Endometrial microvascular endothelial cells (primary cell): ENCODE data around the gene BIRC6. TPM values are rescaled to one million over a fixed set of nuclear protein-coding genes. Genes with fewer than 3 reads are reported as not detected.
"Not testable (repeated sequence)": the region's sequence is repeated elsewhere in the genome, so short reads cannot be mapped to it uniquely, and the experiment has no call there.

Source experiments
- in situ Hi-C: cut with HindIII; loops from 2 replicates; pipeline ENCODE4 v1.10.0; 2017; ENCODE audit warnings: low sequenced_read_pairs, low pct_unique_long_range_greater_than_20kb; ENCODE audit errors: inconsistent ontology term
- total RNA-seq: library from RNA; depleted of rRNA; stranded (reverse); fragments of >200 nt; gene quantifications from one replicate; pipeline ENCODE4 v1.2.3, GENCODE V29; 2015; ENCODE audit errors: inconsistent ontology term

Gene BIRC6
- total RNA-seq, 1 donor from 2014 or later, result 65.0 TPM

- in situ Hi-C loops, result no loop called here
Observed at GRCh38 chr2:32489061-32489460, 132.2 kb downstream of the BIRC6 start.

- in situ Hi-C loops, result no loop called here
Observed at GRCh38 chr2:32491346-32491745, 134.5 kb downstream of the BIRC6 start.

GRCh38 chr2:32495139-32495538, 138.3 kb downstream of the BIRC6 start:
- in situ Hi-C loops, result no loop called here

GRCh38 chr2:32496662-32497061, 139.8 kb downstream of the BIRC6 start:
- in situ Hi-C loops, result no loop called here

- in situ Hi-C loops, result no loop called here
Observed at GRCh38 chr2:32498306-32498705, 141.5 kb downstream of the BIRC6 start.

GRCh38 chr2:32502941-32503340, 146.1 kb downstream of the BIRC6 start:
- in situ Hi-C loops, result no loop called here

GRCh38 chr2:32504877-32505478, 148.2 kb downstream of the BIRC6 start:
- in situ Hi-C loops, result no loop called here

GRCh38 chr2:32506446-32506845, 149.6 kb downstream of the BIRC6 start:
- in situ Hi-C loops, result no loop called here

- in situ Hi-C loops, result no loop called here
Observed at GRCh38 chr2:32514946-32515345, 158.1 kb downstream of the BIRC6 start.

GRCh38 chr2:32516567-32516966, 159.7 kb downstream of the BIRC6 start:
- in situ Hi-C loops, result no loop called here

- in situ Hi-C loops, result no loop called here
Observed at GRCh38 chr2:32522770-32523169, 165.9 kb downstream of the BIRC6 start.

- in situ Hi-C loops, result no loop called here
Observed at GRCh38 chr2:32523686-32524085, 166.9 kb downstream of the BIRC6 start.

GRCh38 chr2:32532341-32532740, 175.5 kb downstream of the BIRC6 start:
- in situ Hi-C loops, result no loop called here

- in situ Hi-C loops, result no loop called here
Observed at GRCh38 chr2:32532961-32533360, 176.1 kb downstream of the BIRC6 start.

GRCh38 chr2:32534831-32535230, 178.0 kb downstream of the BIRC6 start:
- in situ Hi-C loops, result no loop called here

- in situ Hi-C loops, result no loop called here
Observed at GRCh38 chr2:32538735-32539134, 181.9 kb downstream of the BIRC6 start.

- in situ Hi-C loops, result not testable (repeated sequence)
Observed at GRCh38 chr2:32552483-32552882, 195.7 kb downstream of the BIRC6 start.

GRCh38 chr2:32553829-32554432, 197.1 kb downstream of the BIRC6 start:
- in situ Hi-C loops, result no loop called here

- in situ Hi-C loops, result no loop called here
Observed at GRCh38 chr2:32558492-32558891, 201.7 kb downstream of the BIRC6 start.

GRCh38 chr2:32559136-32559535, 202.3 kb downstream of the BIRC6 start:
- in situ Hi-C loops, result no loop called here

GRCh38 chr2:32562906-32563305, 206.1 kb downstream of the BIRC6 start:
- in situ Hi-C loops, result no loop called here
